ENCODE data around the gene CD93.

DNA sequence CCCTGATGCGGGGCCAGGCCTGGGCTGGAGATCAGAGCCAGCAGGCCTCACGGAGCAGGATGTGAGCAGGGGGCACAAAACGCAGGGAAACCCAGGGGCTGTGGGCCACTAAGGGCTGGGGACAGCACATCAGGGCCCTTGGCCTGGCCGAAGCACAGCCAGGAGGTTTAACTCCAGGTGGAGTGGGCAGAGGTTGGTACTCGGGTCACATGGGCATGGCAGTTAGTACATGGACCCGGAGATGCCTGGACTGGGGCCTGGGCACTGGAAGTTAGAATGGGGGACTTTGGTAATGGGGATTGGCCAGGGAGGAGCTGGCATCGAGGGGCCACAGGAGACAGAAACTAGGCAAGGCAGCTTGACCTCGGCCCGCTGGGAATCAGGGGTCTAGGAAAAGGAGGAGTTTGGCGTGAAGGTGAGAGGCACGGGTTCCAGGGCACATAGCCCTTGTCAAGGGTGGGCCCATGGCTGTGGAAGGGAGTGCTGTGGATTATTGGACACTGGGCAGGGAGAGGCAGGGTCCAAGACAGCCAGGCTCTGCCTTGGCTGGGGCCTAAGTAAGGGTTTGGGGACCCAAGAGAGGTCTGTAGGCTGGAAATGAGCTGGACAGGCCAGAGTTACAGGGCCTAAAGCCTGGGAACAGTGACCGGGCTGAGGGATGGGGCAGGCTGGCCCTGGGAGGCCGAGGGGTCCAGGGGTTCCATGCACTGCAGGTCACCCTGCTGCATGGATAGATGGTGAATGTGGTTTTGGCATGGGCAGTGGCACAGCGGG lies 41.6 kb upstream of the CD93 start:
- TF ChIP-seq, protein P1, sequence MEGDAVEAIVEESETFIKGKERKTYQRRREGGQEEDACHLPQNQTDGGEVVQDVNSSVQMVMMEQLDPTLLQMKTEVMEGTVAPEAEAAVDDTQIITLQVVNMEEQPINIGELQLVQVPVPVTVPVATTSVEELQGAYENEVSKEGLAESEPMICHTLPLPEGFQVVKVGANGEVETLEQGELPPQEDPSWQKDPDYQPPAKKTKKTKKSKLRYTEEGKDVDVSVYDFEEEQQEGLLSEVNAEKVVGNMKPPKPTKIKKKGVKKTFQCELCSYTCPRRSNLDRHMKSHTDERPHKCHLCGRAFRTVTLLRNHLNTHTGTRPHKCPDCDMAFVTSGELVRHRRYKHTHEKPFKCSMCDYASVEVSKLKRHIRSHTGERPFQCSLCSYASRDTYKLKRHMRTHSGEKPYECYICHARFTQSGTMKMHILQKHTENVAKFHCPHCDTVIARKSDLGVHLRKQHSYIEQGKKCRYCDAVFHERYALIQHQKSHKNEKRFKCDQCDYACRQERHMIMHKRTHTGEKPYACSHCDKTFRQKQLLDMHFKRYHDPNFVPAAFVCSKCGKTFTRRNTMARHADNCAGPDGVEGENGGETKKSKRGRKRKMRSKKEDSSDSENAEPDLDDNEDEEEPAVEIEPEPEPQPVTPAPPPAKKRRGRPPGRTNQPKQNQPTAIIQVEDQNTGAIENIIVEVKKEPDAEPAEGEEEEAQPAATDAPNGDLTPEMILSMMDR (IDR thresholded peaks at IDR 0.05), result no peak
- TF ChIP-seq POLR2A (IDR thresholded peaks at IDR 0.05), result no peak

Data from testis (tissue), 2 donors.